ENCODE data around the gene PRKCH.

Gene PRKCH

DNA sequence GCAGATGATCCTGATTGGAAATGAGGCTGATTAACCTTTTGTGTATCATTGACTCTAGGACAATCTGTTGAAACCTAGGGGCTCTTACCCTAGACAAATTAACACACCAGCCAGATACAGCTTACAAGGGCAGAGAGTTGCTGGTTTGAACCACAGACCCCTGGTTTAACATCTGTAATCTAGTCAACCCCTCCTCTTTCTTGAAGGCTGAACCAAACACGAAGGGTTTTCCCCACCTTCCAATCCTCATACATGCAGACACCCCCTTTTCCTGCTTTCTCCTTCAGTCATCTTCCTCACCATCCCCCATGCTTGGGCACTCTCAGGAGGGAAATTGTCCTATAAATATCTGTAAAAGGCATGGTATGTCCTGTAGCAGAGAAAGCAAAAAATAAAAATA, 247.9 kb downstream of the PRKCH start:
- DNase-seq (ENCODE audit: low spot score): no peak

DNA sequence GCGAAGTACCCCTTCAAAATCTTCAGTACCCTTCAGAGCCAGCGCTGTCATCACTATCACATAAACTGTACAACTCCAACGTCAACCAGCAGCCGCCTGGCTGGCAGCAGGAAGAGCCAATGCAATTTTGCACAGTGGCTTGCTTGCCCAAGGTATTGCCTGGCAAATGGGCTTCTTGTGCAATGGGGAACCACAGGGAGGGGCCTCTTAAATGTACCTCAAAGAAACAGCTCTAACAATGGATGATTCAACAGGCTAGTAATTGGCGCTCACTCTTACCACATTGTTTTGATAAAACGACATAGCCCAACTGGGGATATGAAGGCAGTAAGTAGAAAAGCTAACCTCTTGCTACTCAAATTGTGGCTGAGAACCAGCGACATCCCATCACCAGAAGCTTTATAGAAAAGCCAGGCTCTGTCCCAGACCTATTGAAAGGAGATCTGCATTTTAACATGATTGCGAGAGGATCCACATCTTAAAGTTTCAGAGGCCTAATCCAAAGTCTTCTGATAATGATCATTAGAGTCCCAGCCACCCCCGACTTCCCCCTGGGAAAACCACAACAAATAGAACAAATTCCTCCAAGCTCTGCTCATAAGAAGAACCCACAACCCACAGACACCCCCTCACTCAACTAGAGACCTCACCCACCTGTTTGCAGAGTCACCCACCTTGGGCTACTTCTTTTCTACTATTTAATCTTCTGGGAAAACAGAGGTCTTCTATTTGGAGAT, 248.6 kb downstream of the PRKCH start:
- DNase-seq (ENCODE audit: low spot score): no peak

DNA sequence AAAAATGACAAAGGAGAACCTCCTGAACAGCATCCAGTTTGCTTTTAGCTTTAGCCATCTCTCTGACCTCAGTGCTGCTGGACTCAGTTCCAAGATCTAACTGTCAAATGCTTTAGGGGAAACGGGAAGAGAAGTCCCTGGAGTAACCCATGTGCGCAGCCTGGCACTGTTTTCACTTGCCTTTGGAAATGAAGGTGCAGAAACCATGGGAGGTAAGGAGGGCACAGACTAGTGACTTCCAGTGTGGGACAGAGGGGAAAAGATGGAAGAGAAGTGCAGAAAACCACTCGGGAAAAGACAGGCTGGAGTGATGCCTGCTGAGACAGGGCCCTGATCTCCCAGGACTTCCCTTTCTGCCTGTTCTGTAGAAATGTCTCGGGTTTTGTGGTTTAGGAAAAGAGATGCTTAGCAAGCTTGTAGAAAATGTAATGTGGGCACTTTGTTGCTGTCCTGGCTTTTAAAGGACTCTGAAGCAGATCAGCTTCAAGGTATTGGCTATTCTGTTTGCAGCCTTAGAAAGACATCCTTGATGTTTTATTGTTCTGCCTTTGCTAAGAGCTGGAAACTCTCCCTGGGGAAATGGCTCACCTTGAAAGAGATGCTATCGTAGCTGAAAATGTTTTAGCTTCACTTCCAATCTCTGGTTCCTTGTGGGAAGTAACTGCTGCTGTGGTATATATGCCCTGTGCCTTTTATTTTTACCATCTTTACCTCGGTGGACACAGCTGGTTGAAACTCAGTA, 249.3 kb downstream of the PRKCH start:
- no peak for DNase-seq (ENCODE audit: low spot score)

DNA sequence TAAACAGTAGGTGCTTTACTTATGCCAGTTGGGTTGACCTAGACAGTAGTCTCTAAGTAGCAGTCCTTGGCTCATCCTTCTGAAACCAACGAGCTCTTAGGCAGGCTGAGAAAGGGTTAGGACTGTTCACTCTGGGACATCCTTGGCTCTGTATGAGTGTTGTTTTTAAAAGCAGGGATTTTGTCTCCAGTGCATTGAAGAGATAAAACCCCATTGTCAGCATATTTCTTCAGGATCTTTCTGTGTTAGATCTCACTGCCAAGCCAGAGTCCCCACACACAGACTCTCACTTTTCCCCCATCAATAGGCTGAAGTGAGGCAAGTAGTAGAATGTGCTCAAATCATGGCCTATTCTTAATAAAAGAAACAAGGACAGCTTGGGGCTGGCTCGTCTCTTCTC, 250.5 kb downstream of the PRKCH start:
- DNase-seq (ENCODE audit: low spot score): no peak

DNA sequence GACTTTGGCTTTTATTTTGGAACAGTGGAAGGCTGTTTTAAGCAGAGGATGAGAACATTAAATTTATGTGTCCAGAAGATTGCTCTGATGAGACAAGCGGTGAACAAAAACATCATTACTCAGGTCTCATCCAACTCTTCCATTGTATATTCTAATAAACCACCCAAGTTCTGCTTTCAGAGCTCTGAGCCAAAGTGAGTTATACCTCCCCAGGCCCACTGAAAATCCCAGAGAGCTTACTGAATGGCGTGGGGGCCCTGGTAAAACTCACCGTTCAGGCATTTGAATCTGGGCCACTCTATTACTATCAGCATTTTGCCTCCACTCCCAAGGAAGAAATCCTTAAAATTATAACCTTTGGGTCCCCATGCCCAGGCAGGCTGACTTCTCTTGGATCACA, 251.9 kb downstream of the PRKCH start:
- DNase-seq (ENCODE audit: low spot score): no peak

GRCh38 chr14:61573748-61574513, 252.6 kb downstream of the PRKCH start:
- DNase-seq (ENCODE audit: low spot score): no peak

- no peak for DNase-seq (ENCODE audit: low spot score)
Measured at GRCh38 chr14:61574514-61574807, 253.1 kb downstream of the PRKCH start.

- DNase-seq (ENCODE audit: low spot score): no peak
Measured at GRCh38 chr14:61575126-61575525, 253.7 kb downstream of the PRKCH start.

DNA sequence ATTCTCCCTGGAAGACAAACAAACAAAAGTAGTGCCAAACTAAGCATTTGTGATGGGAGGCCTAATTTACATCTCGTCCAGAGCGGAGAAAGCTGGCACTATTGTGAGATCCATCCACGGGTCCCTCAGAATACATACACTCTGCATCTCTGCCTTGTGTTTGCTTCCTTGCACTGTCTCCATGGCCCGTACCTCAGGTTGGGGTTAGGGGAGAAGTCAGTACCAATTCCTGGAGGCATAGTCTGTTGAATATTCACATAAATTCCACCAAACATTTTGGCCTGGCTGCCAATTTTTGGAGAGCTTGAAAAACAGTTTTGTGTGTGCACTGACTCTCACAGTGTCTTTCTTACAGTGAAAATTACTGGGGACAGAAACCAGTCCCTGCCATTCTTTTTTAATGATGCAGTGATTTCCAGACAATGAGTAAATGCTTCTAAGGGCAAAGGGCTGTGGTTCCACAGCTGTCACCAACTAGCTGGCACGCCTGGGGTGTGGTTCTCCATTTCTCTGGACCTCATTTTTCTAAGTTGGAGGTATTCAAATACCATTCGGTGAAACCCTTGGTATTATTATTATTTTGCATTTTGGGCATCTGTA, 254.3 kb downstream of the PRKCH start:
- no peak for DNase-seq (ENCODE audit: low spot score)

GRCh38 chr14:61577506-61577931, 256.1 kb downstream of the PRKCH start:
- DNase-seq (ENCODE audit: low spot score): no peak

DNA sequence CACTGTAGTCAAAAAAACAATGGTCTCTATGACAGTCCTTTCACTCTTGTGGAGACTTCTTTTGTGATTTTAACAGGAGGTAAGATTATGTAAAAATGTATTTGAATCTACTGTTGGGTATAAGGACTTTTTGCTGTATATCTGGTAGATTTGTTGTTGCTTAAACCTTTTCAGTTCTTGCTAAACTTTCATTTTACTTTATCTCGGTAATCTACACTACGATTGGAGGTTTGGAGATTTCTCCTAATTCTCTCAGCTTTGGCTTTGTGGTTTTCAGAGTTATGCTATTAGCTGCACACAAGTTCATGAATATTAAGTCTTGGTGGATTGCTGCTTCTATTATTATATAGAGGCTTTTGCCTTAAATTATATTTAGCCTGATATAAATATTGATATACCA, 257.4 kb downstream of the PRKCH start:
- DNase-seq (ENCODE audit: low spot score): no peak

- DNase-seq (ENCODE audit: low spot score): no peak
Measured at GRCh38 chr14:61581340-61581739, 260.0 kb downstream of the PRKCH start.

GRCh38 chr14:61581955-61582615, 260.7 kb downstream of the PRKCH start:
- no peak for DNase-seq (ENCODE audit: low spot score)

- no peak for DNase-seq (ENCODE audit: low spot score)
Measured at GRCh38 chr14:61582815-61583214, 261.4 kb downstream of the PRKCH start.

DNA sequence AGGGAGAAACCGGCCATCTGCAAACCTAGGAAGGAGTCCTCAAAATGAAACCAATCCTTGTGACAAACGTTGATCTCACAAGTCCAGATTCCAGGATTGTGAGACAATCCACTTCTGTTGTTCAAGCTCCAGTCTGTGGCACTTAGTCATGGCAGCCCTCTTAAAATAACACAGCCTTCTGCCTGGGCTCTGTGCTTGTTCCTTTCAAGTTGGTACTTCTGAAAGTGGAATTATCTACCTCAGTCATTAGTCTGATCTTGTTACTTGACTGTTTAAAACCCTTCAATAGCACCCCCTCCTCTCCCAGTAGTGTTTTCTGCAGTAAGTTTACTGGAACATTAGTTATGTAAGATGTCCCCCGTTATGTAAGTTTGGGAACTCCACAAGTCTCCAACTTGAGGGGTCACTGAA, 263.0 kb downstream of the PRKCH start:
- no peak for DNase-seq (ENCODE audit: low spot score)

- DNase-seq (ENCODE audit: low spot score): peak; percentile 81
Measured at GRCh38 chr14:61585598-61586543, 264.5 kb downstream of the PRKCH start.

DNA sequence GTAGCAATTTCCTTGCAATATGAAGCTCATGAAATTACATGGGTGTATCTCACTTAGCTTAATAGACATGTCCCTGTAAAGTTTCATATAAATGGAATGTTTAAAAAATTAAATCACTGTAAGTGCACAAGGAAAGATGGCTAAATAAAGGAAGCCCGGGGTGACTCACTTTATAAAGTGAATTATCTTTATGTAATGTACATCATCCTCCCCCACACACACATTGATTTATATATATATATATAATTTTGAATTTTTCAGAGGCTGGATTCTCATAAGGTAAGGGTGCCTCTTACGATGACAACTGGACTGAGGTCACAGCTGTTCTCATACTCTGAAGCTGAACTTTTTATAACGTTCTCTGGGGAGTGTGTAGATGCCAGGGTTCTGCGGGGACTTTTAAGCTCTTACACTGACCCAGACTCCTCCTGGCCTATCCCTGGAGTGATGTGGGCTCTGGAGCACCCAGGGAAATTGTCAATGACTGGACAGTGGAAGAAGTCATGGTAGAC, 265.2 kb downstream of the PRKCH start:
- DNase-seq (ENCODE audit: low spot score): no peak

GRCh38 chr14:61587081-61587713, 265.8 kb downstream of the PRKCH start:
- DNase-seq (ENCODE audit: low spot score): no peak

GRCh38 chr14:61588419-61588901, 267.1 kb downstream of the PRKCH start:
- DNase-seq (ENCODE audit: low spot score): no peak

Data from left forelimb (tissue), 1 donor.